ENCODE results near the gene XPC.

XPC gene

GRCh38 chr3:14175383-14176037 lies 2.9 kb downstream of the XPC start:
- Histone ChIP-seq H3K27me3 (no peaks in the 10 kb centered on the region), H3K27ac (no peak overlapping the region), H3K36me3 (peaks cover 27% of the 10 kb centered on the region), H3K9ac (no peak overlapping the region), H4K20me1 (peaks cover 70% of the 10 kb centered on the region), H3K4me1 (peaks cover 52% of the 10 kb centered on the region), H3K4me3 (no peak overlapping the region), H3K4me2 (peak overlapping the region; percentile 96), H3K9me3 (no peaks in the 10 kb centered on the region)
- TF ChIP-seq Cebpa-rat (IDR thresholded peaks at IDR 0.05), result no peak

GRCh38 chr3:14174483-14174882 lies 3.9 kb downstream of the XPC start:
- peaks cover 78% of the 10 kb centered on the region for H4K20me1 ChIP-seq
- peaks cover 37% of the 10 kb centered on the region for H3K36me3 ChIP-seq
- H3K27ac ChIP-seq, result no peak overlapping the region
- no peaks in the 10 kb centered on the region for H3K9me3 ChIP-seq
- no peak for TF ChIP-seq Cebpa-rat (IDR thresholded peaks at IDR 0.05)
- no peak overlapping the region for H3K9ac ChIP-seq
- no peaks in the 10 kb centered on the region for H3K27me3 ChIP-seq
- peaks cover 42% of the 10 kb centered on the region for H3K4me1 ChIP-seq
- peak overlapping the region; percentile 96; the same call in 1 of the 2 replicates for H3K4me2 ChIP-seq
- no peak overlapping the region for H3K4me3 ChIP-seq

DNA sequence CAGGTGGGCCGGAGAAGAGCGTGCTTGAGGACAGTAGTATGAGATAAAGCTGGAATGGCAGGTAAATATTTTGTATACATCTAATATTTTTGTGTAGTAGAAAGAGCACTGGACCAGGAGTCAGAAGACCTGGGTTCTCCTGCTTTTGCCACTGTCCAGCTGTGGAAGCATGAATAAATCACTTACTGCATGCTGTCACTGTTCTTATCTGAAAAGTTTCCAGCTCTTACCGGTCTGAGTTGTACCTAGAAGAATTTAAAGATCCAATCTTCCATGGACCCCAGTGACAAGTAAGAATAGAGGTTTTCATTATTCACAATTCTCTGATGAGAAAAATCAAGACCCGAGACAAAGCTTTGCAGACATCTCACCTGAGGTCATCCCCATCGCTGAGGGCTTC lies 5.9 kb downstream of the XPC start:
- no peaks in the 10 kb centered on the region; the same call in 1 of the 2 replicates for H3K27me3 ChIP-seq
- H3K4me3 ChIP-seq, result no peak overlapping the region
- H3K4me2 ChIP-seq, result no peak overlapping the region
- H3K36me3 ChIP-seq, result peaks cover 57% of the 10 kb centered on the region
- peaks cover 32% of the 10 kb centered on the region for H3K4me1 ChIP-seq
- no peaks in the 10 kb centered on the region for H3K9me3 ChIP-seq
- H4K20me1 ChIP-seq, result peaks cover 76% of the 10 kb centered on the region
- no peak for TF ChIP-seq Cebpa-rat (IDR thresholded peaks at IDR 0.05)
- no peak overlapping the region for H3K9ac ChIP-seq
- H3K27ac ChIP-seq, result no peak overlapping the region

DNA sequence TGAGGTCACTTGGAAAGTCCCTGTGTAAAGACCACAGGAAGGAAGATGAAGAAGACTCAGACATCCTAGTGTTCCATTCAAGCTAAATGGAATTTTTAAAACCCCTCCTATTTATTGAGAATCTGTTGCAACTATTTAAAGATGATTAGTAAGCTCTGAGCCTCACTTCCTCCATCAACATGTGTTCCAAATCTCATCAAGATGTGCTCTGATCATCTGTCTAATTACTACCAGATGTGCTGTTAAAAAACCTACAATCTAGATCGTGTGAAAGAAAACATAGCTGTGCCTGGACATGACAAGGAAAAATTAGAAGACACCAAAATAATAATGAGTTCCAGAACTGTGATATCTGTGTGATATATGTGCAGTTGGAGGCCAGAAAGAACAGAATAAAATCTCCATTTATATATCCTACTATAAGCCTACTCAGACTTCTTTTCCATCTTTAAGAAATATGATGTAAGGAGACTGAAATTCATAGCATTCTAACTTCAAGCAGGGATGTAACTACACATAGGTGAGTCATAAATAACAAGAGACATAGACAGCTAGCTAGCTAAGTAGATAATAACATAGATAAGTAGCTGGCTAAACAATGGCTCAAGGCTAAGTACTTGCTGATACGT lies 7.8 kb downstream of the XPC start:
- Histone ChIP-seq H4K20me1 (peaks cover 62% of the 10 kb centered on the region), H3K27ac (no peak overlapping the region), H3K36me3 (peaks cover 75% of the 10 kb centered on the region), H3K9ac (no peak overlapping the region), H3K9me3 (no peaks in the 10 kb centered on the region), H3K4me1 (peaks cover 14% of the 10 kb centered on the region), H3K4me2 (no peak overlapping the region), H3K27me3 (no peaks in the 10 kb centered on the region; the same call in 1 of the 2 replicates), H3K4me3 (no peak overlapping the region)
- TF ChIP-seq Cebpa-rat (IDR thresholded peaks at IDR 0.05), result no peak

DNA sequence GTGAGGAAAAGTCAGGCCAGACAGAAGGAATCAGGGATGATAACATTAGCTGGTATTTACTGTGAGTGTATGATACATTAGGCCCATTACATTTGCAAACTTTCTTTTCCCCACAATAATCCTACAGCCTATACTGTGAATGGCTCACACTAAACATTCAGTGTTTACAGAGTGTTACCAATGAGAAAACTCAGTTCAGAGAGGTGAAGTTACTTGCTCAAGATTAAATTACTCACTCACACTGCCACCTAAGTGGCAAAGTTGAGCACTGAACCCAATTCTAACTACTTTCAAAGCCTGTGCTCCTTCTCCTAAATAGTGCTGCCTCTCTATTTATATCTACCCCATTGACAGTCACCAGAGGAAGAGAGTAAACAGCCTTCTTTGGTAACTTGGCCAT lies 8.5 kb downstream of the XPC start:
- no peak overlapping the region for H3K9ac ChIP-seq
- no peak overlapping the region for H3K4me2 ChIP-seq
- H3K4me3 ChIP-seq, result no peak overlapping the region
- peaks cover 55% of the 10 kb centered on the region for H4K20me1 ChIP-seq
- H3K9me3 ChIP-seq, result no peaks in the 10 kb centered on the region
- TF ChIP-seq Cebpa-rat (IDR thresholded peaks at IDR 0.05), result no peak
- peaks cover 6% of the 10 kb centered on the region for H3K4me1 ChIP-seq
- peaks cover 83% of the 10 kb centered on the region for H3K36me3 ChIP-seq
- H3K27me3 ChIP-seq, result no peaks in the 10 kb centered on the region; the same call in 1 of the 2 replicates
- H3K27ac ChIP-seq, result no peak overlapping the region

DNA sequence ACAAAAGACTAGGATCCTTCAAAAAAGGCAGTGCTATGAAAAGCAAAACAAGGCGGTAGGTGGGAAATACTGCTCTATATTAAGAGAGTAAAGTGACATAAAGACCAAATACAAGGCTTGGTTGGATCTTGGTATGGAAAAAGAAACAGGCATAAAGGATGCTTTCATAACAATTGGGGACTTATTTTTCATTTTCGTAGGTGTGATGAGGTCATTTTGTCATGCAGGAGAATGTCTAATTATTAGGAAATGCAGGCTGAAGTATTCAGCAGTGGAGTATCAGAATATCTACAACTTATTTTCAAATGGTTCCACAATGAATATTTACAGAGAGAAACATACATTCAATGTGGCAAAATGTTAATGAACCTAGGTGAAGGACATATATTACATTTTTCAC lies 9.0 kb downstream of the XPC start:
- TF ChIP-seq Cebpa-rat (IDR thresholded peaks at IDR 0.05), result no peak
- peaks cover 50% of the 10 kb centered on the region for H4K20me1 ChIP-seq
- H3K36me3 ChIP-seq, result peaks cover 87% of the 10 kb centered on the region
- H3K9me3 ChIP-seq, result no peaks in the 10 kb centered on the region
- H3K4me1 ChIP-seq, result peaks cover 2% of the 10 kb centered on the region; the same call in 1 of the 2 replicates
- H3K4me2 ChIP-seq, result no peak overlapping the region
- H3K4me3 ChIP-seq, result no peak overlapping the region
- H3K9ac ChIP-seq, result no peak overlapping the region
- no peak overlapping the region for H3K27ac ChIP-seq
- no peaks in the 10 kb centered on the region; the same call in 1 of the 2 replicates for H3K27me3 ChIP-seq

DNA sequence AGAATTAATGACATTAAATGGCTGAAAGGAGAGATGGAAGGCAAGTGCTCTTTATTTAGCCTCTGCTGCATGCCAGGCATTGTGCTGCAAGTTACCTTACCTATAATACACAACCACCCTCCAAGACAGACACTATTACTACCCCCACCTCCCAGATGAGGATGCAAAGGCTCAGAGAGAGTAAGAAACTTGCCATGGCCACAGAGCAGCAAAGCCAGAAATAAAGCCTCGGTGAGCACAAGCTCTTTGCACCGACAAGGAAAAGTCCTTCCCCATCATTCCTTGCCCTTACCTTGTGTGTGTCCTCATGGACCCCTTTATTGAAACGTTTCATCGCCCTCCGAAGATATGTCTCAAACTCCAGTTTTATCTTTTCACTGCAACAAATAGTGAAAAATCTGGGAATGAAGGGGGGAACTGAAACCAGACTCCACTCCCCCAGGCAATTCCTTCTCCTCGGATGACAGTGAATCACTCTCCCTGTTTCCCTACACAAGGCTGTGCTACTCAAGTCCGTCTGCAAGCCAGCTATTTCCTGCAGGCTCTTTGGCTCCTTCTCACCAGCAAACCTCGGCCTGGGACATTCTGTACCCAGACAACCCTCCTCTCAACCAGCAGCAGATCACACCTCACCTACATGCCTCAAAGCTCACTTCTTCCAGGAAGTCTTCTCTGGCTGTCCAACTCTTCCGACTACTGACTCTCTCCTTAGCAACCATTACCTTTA lies 11.4 kb downstream of the XPC start:
- no peak overlapping the region for H3K9ac ChIP-seq
- peaks cover 99% of the 10 kb centered on the region for H3K36me3 ChIP-seq

DNA sequence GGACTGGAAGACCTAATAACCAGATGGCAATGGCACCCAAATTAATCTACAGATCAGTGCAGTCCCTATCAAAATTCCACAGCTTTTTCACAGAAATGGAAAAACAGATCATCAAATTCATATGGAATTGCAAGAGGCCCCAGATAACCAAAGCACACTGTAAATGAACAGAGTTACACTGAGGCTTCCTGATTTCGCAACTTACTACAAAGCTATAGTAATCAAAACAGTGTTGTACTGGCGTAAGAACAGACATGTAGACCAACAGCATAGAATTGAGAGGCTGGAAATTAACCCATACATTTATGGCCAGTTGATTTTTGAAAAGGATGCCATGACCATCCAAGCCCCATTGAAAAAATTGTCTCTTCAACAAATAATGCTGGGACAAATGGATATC lies 16.2 kb downstream of the XPC start:
- Histone ChIP-seq H3K36me3 (peaks cover 99% of the 10 kb centered on the region), H3K4me2 (no peak overlapping the region), H3K9ac (no peak overlapping the region), H3K9me3 (peaks cover 18% of the 10 kb centered on the region), H4K20me1 (peaks cover 10% of the 10 kb centered on the region; the same call in 1 of the 2 replicates), H3K4me3 (no peak overlapping the region), H3K4me1 (no peaks in the 10 kb centered on the region), H3K27me3 (no peaks in the 10 kb centered on the region), H3K27ac (no peak overlapping the region)
- TF ChIP-seq Cebpa-rat (IDR thresholded peaks at IDR 0.05), result no peak; the same call in 1 of the 2 replicates

More for the DNA sequence above, 11.4 kb downstream of the XPC start:
- Histone ChIP-seq H4K20me1 (peaks cover 26% of the 10 kb centered on the region), H3K27me3 (no peaks in the 10 kb centered on the region; the same call in 1 of the 2 replicates), H3K4me2 (no peak overlapping the region), H3K27ac (no peak overlapping the region), H3K4me1 (no peaks in the 10 kb centered on the region), H3K9me3 (peaks cover 7% of the 10 kb centered on the region), H3K4me3 (no peak overlapping the region)
- TF ChIP-seq Cebpa-rat (IDR thresholded peaks at IDR 0.05), result no peak

GRCh38 chr3:14161282-14161681 lies 17.1 kb downstream of the XPC start:
- Histone ChIP-seq H3K4me2 (no peak overlapping the region), H3K4me3 (no peak overlapping the region), H3K9me3 (peaks cover 18% of the 10 kb centered on the region), H3K9ac (no peak overlapping the region), H3K27me3 (no peaks in the 10 kb centered on the region), H3K36me3 (peaks cover 100% of the 10 kb centered on the region), H4K20me1 (peaks cover 15% of the 10 kb centered on the region; the same call in 1 of the 2 replicates), H3K27ac (no peak overlapping the region), H3K4me1 (no peaks in the 10 kb centered on the region)
- TF ChIP-seq Cebpa-rat (IDR thresholded peaks at IDR 0.05), result no peak

- no peak overlapping the region for H3K4me3 ChIP-seq
- peaks cover 18% of the 10 kb centered on the region for H4K20me1 ChIP-seq
- no peak overlapping the region for H3K4me2 ChIP-seq
- H3K9me3 ChIP-seq, result peaks cover 18% of the 10 kb centered on the region
- H3K27ac ChIP-seq, result no peak overlapping the region
- no peak overlapping the region for H3K9ac ChIP-seq
- TF ChIP-seq Cebpa-rat (IDR thresholded peaks at IDR 0.05), result no peak
- peaks cover 86% of the 10 kb centered on the region for H3K36me3 ChIP-seq
- H3K4me1 ChIP-seq, result peaks cover 13% of the 10 kb centered on the region
- H3K27me3 ChIP-seq, result no peaks in the 10 kb centered on the region
Observed at GRCh38 chr3:14159426-14159825, 19.0 kb downstream of the XPC start.

Measured in BLaER1 (cell line).